ENCODE measurements around the gene BRCA2. TPM values are rescaled to one million over a fixed set of nuclear protein-coding genes. Genes with fewer than 3 reads are reported as not detected.

The BRCA2 gene
- total RNA-seq, 1 experiment from 2014 or later = 21.6 TPM

GRCh38 chr13:32413284-32413683 lies 98.0 kb downstream of the BRCA2 start (continued):
- no peak for TF ChIP-seq CTCF (IDR thresholded peaks at IDR 0.05)
- no peak for TF ChIP-seq ATF1 (CRISPR knock-in tag; IDR thresholded peaks at IDR 0.05)
- TF ChIP-seq SMAD4 (CRISPR knock-in tag; IDR thresholded peaks at IDR 0.05) = no peak
- no peak for TF ChIP-seq JUN (CRISPR knock-in tag; IDR thresholded peaks at IDR 0.05)
- TF ChIP-seq GRHL2 (CRISPR knock-in tag; IDR thresholded peaks at IDR 0.05; ENCODE audit: insufficient replicate concordance, severe bottlenecking) = no peak
- TF ChIP-seq ZNF671 (CRISPR knock-in tag; IDR thresholded peaks at IDR 0.05) = no peak

- Mint-ChIP-seq H3K4me1 (peaks cover 16% of the 10 kb centered on the region), H3K36me3 (peaks cover 21% of the 10 kb centered on the region), H3K9me3 (peaks cover 22% of the 10 kb centered on the region), H3K4me3 (no peak overlapping the region), H3K27me3 (ENCODE audit: low read depth) (peaks cover 4% of the 10 kb centered on the region), H3K27ac (no peak overlapping the region)
- DNase-seq (ENCODE audit: low spot score) (no peak), ATAC-seq (no peak)
- CTCF ChIA-PET = interaction anchor here (0.6 to 1.3 kb wide), 7 partner anchors 9 to 504 kb away, joined by 3 to 11 read pairs (median 3); partner anchors contain the start of gene N4BP2L1
- TF ChIP-seq CBFB (CRISPR knock-in tag; IDR thresholded peaks at IDR 0.05; ENCODE audit: low read depth) = no peak
- POLR2A ChIA-PET = no interaction called here
Measured at GRCh38 chr13:32414580-32414979, 99.3 kb downstream of the BRCA2 start.

DNA sequence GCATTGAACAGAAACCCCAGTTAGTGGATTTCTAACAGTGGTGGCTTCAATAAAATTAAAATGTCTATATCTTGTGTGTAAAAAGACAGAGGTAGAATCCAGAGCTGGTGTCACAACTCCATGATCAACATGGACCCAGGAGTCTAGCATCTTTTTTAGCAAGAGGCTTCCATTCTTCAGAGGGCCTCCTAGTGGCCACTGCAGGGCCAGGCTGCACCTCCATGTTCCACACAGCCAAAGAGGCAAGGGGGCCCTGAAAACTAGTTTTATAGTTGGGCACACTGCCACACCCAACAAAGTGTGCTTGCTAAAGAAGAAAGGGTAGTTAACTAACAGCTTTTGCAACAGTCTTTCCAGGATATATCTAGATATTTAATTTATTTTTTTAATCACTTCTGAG lies 99.7 kb downstream of the BRCA2 start:
- ChIA-PET CTCF (interaction anchor here (0.6 to 1.3 kb wide), 7 partner anchors 9 to 505 kb away, joined by 3 to 11 read pairs (median 3); partner anchors contain the start of gene N4BP2L1), POLR2A (no interaction called here)
- peaks cover 25% of the 10 kb centered on the region for H3K36me3 Mint-ChIP-seq
- H3K4me3 Mint-ChIP-seq = no peak overlapping the region
- peaks cover 11% of the 10 kb centered on the region for H3K4me1 Mint-ChIP-seq
- peak; percentile 89 for ATAC-seq
- peaks cover 26% of the 10 kb centered on the region for H3K9me3 Mint-ChIP-seq
- TF ChIP-seq ATF2 (CRISPR knock-in tag; IDR thresholded peaks at IDR 0.05; ENCODE audit: borderline replicate concordance, low read depth) (no peak), ETV6 (CRISPR knock-in tag; IDR thresholded peaks at IDR 0.05) (no peak), CTCF (IDR thresholded peaks at IDR 0.05) (peak; percentile 58; the same call in 1 of the 2 replicates), NFYB (CRISPR knock-in tag; conservative IDR thresholded peaks at IDR 0.05; ENCODE audit: low read depth) (no peak), TEAD4 (CRISPR knock-in tag; IDR thresholded peaks at IDR 0.05) (no peak), HMGA2 (CRISPR knock-in tag; IDR thresholded peaks at IDR 0.05) (no peak)
- TF ChIP-seq, protein P1, sequence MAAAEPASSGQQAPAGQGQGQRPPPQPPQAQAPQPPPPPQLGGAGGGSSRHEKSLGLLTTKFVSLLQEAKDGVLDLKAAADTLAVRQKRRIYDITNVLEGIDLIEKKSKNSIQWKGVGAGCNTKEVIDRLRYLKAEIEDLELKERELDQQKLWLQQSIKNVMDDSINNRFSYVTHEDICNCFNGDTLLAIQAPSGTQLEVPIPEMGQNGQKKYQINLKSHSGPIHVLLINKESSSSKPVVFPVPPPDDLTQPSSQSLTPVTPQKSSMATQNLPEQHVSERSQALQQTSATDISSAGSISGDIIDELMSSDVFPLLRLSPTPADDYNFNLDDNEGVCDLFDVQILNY (CRISPR knock-in tag; IDR thresholded peaks at IDR 0.05) = no peak
- H3K27ac Mint-ChIP-seq = no peak overlapping the region
- peak; percentile 55 for DNase-seq (ENCODE audit: low spot score)
- peaks cover 3% of the 10 kb centered on the region for H3K27me3 Mint-ChIP-seq (ENCODE audit: low read depth)

GRCh38 chr13:32417995-32418394 lies 102.7 kb downstream of the BRCA2 start:
- DNase-seq (ENCODE audit: low spot score) (no peak), ATAC-seq (no peak)
- H3K27ac Mint-ChIP-seq = no peak overlapping the region
- H3K9me3 Mint-ChIP-seq = peaks cover 29% of the 10 kb centered on the region
- H3K4me3 Mint-ChIP-seq = no peak overlapping the region
- peaks cover 10% of the 10 kb centered on the region for H3K4me1 Mint-ChIP-seq
- CTCF ChIA-PET = no interaction called here
- POLR2A ChIA-PET = no interaction called here
- H3K36me3 Mint-ChIP-seq = peaks cover 29% of the 10 kb centered on the region
- peaks cover 5% of the 10 kb centered on the region; the same call in 1 of the 2 replicates for H3K27me3 Mint-ChIP-seq (ENCODE audit: low read depth)
- no peak for TF ChIP-seq TCF7 (CRISPR knock-in tag; IDR thresholded peaks at IDR 0.05; ENCODE audit: low read depth)
- TF ChIP-seq, protein P2, sequence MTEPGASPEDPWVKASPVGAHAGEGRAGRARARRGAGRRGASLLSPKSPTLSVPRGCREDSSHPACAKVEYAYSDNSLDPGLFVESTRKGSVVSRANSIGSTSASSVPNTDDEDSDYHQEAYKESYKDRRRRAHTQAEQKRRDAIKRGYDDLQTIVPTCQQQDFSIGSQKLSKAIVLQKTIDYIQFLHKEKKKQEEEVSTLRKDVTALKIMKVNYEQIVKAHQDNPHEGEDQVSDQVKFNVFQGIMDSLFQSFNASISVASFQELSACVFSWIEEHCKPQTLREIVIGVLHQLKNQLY (CRISPR knock-in tag; IDR thresholded peaks at IDR 0.05) = no peak
- no peak for TF ChIP-seq ZBTB21 (CRISPR knock-in tag; IDR thresholded peaks at IDR 0.05; ENCODE audit: borderline replicate concordance)
- TF ChIP-seq, protein P3, sequence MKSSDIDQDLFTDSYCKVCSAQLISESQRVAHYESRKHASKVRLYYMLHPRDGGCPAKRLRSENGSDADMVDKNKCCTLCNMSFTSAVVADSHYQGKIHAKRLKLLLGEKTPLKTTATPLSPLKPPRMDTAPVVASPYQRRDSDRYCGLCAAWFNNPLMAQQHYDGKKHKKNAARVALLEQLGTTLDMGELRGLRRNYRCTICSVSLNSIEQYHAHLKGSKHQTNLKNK (CRISPR knock-in tag; IDR thresholded peaks at IDR 0.05) = no peak
- TF ChIP-seq JUN (CRISPR knock-in tag; IDR thresholded peaks at IDR 0.05) = no peak
- TF ChIP-seq FOXJ3 (CRISPR knock-in tag; IDR thresholded peaks at IDR 0.05; ENCODE audit: borderline replicate concordance) = no peak
- TF ChIP-seq ATF1 (CRISPR knock-in tag; IDR thresholded peaks at IDR 0.05) = no peak
- TF ChIP-seq, protein P1 (CRISPR knock-in tag; IDR thresholded peaks at IDR 0.05) = no peak
- TF ChIP-seq STAT6 (CRISPR knock-in tag; conservative IDR thresholded peaks at IDR 0.05; ENCODE audit: low read depth) = no peak

Data from WTC11 (cell line).